Measurements from ENCODE around the gene SLC2A13.

Gene SLC2A13

DNA sequence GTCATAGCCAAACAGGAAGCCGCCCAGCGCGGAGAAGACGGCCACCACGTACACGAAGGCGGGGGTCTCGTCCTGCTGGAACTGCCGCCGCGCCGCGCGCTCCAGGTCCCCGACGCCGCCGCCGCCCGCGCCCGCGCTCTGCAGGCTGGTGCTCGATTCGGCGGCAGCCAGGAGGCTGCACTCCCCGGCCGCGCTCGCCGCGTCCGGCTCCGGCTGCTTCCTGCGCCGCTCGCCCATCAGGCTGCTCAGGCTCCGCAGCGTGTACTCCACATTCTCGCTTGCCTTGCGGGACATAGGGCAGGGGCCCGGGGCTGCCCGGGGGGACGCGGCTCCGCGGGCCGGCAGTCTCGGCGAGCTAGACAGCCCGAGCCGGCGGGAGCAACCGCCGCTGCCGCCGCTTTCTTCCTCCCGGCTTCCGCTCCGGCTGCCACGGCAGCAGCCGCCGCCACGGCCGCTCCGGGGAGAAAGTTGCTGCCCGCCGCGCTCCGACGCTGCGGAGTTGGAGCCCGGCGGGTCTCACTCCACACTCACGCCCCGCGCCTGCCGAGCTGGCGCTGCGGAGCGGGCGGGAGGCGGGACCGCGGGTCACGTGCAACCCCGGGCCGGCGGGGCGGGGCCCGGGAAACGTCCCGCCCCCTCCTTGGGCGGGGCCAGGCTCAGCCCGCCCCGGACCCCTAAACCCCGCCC is at the start of gene SLC2A13:
TSS of gene SLC2A13 (minus strand) at position 567 of the 687 bp plus-strand sequence. CDS start at position 294, 273 bp downstream.
- DNase-seq = peak; percentile 80

DNA sequence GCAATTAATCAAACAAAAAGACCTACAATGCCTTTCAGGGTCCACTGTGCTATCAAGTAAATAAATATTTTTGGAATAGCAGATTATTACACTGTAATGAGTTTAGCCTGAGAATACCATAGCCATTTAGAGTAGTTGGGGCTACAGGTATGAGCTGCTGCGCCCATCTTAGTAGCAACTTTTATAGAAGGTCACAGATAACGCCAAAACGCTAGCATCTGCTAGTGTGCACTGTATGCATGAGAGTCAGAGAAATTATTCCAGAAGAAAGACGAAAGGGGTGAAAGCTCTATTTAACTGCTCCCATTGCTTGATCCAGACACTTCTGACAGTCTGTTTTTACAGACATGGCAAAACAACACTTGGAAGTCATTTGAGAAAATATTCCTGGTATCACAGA is 48.5 kb upstream of the SLC2A13 start:
- no peak for DNase-seq

DNA sequence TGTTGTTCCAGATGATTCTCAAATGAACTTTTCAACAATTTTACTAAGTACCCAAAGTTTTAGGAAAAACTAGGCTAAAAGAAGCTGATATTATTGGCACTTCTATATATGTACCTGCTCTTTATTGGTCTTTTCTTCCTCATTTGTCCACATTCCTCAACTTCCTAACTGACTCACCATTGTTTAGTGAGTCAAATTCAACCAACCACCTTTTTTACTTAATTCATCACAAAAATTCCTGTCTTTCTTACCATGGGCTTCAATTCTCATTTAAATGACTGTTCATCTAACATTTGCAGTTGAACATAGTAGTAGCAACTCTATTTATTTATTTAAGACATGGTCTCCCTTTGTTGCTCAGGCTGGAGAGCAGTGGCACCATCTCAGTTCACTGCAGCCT is 47.6 kb upstream of the SLC2A13 start:
- DNase-seq = no peak

DNA sequence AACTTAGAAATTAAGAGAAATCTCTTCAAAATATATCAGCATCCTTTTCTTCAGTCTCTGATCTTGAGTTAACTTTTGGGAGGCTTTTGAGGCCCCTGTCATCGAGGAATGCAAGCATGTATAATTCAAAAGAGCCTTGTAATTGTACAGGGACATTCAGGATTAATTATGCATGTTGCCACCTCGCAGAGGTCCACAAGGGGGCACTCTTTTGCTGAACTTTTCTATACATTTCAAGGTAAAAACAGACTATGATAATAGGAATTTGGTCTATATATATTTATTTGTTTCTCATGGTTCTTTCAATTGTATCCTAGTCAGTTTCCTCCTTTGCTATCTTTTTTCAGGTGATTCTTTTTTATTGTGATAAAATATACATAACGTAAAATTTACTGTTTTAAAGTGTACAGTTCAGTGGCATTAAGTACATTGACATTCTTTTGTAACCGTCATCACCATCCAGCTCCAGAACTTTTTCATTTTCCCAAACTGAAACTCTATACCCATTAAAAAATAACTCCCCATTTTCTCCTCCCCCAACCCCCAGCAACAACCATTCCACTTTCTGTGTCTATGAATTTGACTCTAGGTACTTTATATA is 47.0 kb upstream of the SLC2A13 start:
- DNase-seq = no peak

DNA sequence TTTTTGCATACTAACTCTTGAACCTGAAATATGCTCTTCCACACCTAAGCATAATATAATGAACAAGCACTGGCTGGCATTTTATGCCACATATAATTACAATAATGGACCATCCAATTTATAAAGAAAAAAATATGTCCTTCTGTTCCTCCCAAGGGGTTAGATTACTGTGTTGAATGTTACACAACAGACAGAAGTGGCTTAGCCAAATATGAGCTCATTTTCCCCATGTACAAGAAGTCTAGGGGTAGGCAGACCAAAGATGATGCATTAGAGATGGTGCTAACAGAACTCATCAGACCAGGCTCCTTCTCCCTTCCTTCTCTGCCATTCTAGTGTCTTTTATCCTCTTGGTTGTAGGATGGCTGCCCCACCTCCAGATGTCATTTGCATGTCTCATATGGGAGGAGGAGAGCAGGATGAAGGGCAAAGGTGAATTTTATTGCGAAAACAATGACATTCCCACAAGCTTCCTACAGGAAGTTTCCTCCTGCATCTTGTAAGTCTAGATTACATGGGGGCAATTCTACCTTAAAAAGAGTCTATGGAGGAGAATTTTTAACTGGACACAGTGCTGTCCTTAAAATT is 43.9 kb upstream of the SLC2A13 start:
- DNase-seq = no peak

DNA sequence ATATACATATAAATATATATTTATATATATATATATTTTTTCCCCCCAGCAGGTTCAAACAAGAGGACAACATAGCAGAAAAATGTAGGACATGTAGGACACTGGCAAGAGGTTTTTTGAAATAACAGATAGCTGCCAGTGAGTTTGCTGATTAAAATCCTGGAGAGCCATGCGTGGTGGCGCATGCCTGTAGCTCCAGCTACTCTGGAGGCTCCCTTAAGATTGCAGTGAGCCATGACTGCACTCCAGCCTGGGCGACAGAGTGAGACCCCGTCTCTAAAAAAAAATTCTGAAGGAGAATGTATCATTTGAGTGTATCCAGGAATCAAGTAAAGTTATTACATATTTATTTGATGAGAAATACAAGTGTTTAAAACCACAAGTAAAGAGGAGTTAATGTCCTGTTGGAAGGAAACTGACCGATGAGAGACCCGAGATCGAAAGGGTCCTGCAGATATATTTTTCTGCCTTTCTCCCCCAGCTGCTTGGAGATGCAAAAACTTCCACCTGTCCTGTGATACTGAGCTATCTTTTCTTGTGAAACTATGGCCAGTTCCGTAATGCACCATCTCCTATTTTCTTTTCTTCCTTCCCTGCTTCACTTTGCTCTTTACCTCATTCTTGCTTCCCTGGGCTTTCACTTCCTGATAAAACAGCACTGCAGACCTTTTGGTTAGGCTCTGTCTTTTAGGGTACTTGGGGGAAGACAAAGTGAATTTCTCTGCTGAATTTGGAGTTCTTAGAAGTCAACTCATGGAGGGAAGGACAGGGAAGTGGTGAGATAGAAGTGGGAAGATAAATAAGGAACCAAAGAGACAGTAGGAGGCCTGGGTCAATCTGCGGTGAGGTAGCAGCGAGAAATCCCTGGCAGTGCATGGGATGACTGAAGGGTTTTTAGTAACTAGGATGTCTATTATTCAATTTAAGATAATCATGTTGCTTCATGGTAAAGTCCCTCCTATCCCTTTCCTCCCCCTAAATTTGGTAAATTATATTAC is 41.2 kb upstream of the SLC2A13 start:
- no peak for DNase-seq

DNA sequence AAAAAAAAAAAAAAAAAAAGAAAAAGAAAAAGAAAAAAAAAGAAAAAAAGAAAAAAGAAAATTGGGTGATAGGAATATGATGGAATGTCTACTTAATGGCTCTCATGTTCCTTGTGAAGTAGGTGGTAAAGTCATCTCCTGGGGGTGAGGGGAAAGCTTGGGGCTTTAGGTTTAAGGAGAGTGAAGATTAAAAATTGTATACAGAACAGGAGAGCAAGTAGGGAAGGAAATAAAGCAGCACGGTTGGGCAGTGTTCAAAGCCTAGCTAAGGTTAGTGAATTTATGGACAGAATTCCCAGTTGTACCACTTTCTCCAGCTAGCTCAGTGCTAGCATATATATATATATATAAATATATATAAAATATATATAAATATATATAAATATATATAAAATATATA is 40.0 kb upstream of the SLC2A13 start:
- no peak for DNase-seq

DNA sequence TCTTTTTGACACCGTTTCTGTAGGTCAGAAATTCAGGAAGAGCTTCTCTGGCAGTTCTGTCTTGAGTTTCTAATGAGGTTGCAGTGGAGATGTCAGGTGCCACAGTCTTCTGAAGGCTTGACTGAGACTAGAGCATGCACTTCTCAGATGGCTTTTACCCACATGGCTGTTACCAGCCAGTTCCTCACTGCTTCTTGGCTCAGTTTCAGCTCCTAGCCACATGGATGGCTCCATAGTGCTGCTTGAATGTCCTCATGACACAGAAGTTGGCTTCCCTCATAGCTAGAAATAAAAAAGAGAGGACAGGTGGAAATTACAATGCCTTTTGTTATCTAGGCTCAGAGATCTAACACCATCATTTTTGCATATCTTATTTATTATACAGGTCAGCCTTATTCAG is 38.1 kb upstream of the SLC2A13 start:
- no peak for DNase-seq

DNA sequence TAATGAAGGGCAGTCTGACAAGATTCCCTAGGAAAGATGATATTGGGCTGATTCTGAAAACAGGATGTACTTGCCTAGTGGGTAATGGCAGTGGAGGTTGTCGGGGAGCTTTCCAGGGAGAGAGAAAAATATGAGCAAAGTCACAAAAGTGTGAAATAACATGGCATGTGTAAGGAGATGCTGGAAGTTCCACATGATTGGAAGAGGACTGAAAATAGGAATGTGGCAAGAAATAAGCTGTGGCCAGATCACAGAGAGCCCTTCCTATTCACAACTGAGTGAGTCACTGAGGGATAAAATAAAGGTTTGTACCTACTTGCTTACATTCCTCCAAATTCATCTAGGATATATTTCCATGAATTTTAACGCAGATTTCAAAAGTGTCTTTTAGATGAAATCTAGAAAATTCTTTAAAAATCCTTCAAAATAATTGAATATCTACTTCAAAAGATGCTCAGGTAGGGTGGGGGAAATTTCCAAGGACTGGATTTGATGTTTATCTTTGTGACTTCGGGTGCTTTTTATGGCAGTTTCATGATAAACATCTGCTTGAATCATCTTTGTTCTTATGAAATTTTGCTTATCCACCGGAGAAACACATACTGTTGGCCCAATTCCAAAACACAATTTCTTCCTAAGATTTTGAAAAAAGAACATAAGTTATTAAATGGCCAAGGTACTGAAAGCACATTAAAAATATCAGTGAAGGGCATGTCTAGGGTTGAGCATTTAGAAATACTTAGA is 36.3 kb upstream of the SLC2A13 start:
- DNase-seq = no peak

DNA sequence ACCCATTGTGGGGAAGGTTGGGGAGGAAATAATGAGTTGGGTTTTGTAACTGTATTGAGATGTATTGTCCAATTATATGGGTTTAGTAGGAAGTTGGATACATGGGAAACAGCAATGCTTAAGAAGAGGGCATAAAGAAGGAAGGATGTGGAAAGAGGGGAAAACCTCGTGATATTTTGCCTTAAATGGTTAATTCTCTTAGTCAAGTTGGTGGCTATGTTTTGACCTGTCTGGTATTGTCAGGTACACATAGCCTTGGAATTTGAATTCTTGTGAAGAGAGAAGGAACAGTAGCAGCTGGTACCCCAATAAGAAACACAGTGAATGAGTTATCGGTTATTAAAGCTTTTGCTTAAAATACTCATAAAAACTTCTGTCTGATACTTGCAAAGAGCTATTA is 32.6 kb upstream of the SLC2A13 start:
- DNase-seq = no peak

DNA sequence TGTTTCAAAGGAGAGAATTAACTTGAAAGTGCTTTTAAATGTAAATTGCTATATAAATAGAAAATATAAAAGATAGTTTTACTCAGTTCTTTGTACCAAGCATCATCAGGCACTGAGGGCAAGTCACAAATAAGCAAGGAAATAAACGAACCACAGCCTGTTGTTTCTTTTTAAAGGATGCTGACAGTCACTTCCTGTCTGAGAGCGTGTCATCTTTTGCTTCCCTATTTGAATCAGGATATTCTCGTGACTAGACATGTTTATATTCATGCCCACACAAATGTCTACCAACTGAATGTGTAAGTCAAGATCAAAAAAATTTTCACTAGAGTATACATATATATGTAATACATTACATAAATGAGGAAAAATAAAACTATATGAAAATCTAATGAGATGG is 31.4 kb upstream of the SLC2A13 start:
- DNase-seq = no peak

DNA sequence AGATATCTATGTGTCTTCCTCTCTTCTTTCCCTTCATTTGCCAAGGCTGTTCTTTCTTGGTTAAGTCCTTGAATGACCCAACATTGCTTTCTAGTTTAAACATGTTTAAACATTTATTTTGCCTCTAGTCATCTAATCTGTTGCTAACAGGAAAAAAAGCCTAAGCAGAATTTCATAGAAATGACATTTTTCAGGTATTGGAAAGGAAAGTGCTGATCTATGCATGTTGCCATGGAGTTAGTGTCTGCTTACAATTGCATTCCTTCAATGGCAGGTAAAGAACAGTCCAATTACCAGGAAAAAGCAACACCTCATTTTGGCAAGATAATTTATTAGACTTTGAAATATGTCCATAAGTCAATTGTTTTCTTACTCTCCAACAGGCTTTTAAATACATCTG is 21.5 kb upstream of the SLC2A13 start:
- DNase-seq = no peak

DNA sequence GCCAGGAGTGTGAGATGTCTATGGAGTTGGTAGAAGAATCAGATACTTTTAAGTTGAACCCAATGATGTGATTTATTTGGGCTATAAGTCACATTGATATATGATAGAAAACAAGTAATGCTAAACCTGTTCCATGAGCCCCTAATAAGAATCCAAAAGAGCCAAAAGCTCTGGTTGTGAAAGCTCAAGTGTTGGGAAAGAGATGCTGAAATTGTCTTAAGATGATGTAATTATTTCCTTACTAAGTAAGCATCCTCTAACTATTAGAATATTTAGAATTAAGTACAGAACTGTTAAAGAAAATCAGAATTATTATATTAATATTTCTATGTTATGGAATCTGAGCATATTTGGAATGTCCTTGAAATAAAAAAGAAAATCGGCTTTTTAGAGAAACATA is 17.6 kb upstream of the SLC2A13 start:
- DNase-seq = no peak

DNA sequence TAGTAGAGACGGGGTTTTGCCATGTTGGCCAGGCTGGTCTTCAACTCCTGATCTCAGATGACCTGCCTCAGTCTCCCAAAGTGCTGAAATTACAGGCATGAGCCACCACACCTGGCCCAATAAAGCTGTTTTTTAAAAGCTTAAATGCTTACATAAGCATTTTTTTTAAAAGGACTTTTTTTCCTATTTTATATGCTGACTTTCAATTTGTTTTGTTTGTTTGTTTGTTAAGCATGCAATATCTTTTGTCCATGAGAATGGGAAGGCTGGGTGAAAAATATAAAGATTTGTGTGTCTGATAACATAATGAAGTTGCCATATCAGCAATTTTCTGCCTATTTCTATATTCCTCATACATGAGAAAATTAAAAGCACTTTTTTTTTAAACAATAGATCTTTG is 17.0 kb upstream of the SLC2A13 start:
- DNase-seq = no peak

DNA sequence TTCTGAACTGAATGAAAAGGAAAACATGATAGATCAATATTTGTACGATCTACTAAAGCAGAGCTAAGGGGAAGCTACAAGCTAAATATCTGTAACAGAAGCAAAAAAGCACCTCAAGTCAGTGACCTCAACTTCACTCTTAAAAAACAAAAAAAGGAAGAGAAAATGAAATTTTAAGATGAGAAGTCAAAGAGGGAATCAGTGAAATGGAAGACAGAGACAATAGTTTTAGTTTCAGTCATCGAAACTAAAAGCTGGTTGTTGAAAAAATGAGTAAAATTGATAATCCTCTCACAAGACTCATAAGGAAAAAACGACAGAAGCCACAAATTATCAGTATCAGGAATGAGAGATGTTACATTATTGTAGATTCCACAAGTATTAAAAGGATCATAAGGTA is 11.9 kb upstream of the SLC2A13 start:
- DNase-seq = no peak

DNA sequence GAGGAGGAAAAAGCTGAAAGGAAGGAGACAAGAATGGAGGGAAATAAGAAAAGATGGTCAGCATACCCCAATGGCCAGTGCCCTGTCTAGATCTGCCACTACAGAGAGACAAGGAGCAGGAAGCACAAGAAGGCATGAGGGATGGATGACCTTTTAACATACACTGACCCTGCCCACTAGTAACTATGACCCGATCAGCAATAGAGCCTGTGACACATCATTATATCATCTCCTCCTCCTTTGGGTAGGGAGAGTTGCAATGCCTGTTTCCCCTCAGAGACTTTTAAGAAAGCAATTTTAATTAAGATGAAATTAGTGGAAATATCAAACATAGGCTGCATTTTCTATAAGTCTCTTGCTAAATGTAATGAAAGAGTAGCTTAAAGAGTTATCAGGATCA is 4.7 kb upstream of the SLC2A13 start:
- no peak for DNase-seq

DNA sequence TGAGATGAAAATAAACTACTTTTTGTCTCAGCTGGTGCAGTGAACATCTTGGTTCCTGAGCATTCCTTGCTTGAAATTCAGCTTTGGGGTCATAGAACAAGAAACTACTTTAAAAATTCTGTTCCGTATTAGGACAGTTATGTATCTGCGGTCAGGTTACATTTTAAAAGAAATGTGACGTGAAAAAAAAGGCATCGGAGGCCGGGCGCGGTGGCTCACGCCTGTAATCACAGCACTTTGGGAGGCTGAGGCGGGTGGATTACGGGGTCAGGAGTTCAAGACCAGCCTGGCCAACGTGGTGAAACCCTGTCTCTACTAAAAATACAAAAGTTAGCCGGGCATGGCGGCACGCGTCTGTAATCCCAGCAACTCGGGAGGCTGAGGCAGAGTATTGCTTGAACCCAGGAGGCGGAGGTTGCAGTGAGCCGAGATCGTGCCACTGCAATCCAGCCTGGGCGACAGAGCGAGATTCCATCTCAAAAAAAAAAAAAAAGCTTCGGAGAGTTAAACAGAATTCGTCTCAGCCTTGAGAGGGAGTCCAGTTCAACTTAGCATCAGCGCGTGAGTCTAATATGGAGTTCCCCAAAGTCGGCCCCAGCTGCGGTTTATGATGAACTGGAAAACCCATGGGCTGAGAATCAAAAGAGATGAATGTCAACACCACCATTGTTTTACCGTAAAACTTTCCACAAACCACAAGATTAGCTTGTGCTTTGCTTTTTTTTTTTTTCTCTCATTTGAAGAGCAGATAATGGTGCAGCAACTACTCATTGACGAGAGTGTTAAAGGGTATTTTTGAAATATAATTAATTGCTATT is 2.1 kb upstream of the SLC2A13 start:
- no peak for DNase-seq

DNA sequence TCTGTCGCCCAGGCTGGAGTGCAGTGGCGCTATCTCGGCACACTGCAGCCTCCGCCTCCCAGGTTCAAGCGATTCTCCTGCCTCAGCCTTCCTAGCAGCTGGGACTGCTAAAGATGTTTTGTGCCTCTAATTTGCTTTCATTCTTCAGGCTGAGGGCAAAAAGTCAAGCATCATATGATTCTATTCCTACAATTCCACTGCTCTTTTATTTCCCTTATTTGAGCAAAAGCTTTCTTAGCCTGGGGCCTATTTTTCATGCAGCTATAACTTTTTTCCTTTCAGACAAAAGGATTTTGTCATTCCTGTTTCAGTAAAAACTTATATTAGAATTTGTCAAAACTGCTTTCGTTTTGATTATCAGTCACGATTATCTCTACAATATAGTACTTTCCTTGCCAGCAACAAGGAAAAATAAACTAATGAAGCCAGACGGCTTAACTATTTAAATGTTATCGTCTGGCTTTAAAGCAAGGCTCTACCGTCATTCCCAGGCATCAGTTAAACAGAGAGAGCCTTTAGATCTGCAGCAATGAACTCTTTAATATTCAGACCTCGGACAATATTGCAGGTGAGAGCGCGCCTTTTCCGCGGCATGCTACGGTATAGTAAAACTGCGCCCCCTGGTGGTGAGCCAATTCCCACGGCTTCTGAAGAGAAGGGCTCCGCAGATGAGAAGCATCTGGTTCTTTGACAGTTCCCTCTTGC is 1.4 kb upstream of the SLC2A13 start:
- peak; percentile 83 for DNase-seq

DNA sequence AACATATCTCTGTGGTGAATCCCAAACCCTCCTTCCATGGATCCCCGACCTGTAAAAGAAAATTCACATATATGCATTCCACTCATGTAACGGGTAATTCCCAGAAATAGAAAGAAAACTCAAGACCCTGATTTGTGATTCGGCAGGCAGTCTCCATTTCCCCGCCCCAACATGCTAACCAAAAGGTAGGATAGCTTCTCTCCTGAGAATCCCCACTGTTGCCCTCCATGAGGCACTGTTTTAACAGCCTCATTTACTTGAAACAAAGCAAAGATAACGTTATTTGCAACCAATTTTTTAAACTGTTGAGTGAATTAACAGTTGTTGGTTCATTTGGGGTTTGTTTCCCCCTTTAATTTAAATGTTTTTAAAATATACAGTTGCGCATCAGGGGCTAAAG is 774 bp upstream of the SLC2A13 start:
- no peak for DNase-seq

DNA sequence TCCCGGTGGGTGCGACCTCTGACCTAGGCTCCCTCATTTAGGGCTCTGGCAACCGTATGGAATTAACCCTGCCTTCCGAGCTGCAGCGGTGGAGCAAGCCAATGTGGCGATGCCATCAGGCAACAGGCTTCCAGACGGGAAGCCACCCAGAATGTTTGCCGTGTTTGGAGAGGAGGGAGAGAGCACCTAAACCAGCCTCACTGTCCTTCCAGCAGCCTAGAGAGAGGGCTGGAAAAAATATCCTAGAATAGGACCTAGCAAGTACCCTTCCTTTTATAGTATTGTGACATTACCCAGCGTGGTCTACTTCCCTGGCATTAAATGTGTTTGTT is 287 bp upstream of the SLC2A13 start:
- no peak for DNase-seq

DNA sequence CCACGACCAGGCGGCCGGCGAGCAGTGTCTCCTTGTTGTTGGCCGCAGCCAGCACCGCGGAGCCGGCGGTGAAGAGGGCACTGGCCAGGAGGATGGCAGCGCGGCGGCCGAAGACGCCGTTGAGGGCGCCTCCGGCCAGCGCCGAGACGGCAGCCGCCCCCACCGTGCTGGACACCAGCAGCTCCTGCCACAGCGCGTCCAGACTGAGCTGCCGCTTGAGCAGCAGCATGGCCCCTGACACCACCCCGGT is 691 bp downstream of the SLC2A13 start:
- no peak for DNase-seq

Data from left hindlimb (tissue), 1 donor.